HepG2 (cell line): Measurements from ENCODE around the gene UCK2.

Experiments used
- ZBTB8A ChIP-seq: sonication (generic); formaldehyde crosslinking; IDR thresholded peaks from 2 replicates; pipeline ENCODE4 v1.4.0; 2020; ENCODE audit warnings: mild to moderate bottlenecking, low read depth, missing genetic modification reagents, borderline replicate concordance
- ZSCAN12 ChIP-seq: sonication (generic); formaldehyde crosslinking; IDR thresholded peaks from 2 replicates; pipeline ENCODE4 v1.9.0; 2021; ENCODE audit warnings: mild to moderate bottlenecking, missing genetic modification reagents

DNA sequence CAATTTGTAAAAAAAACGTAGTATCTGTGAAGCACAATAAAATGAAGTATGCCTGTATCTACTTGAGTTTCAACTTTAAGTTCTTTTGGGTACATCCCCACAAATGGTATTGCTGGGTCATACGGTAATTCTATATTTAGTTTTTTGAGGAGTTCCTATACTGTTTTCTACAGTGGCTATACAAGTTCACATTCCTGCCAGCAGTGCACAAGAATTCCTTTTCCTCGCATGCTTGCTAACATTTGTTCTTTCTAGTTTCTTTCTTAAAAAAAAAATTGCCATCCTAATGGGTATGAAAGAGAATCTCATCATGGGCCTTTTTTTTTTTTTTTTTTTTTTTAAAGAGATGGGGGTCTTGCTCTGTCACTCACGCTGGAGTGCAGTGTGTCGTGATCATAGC lies 41.9 kb downstream of the UCK2 start:
- TF ChIP-seq ZSCAN12 (CRISPR knock-in tag): no peak
- TF ChIP-seq ZBTB8A (CRISPR knock-in tag): no peak
